SK-N-SH (cell line): ENCODE results near the gene ASIC2. TPM values are rescaled to one million over a fixed set of nuclear protein-coding genes. Genes with fewer than 3 reads are reported as not detected.

ENCODE experiments used
- CTCF ChIA-PET: fragments of 300-600, 350-600 bp; formaldehyde crosslinking; extraction: SDS; loops from one replicate; lab custom pipeline; 2021; lab: Yijun Ruan, JAX
- POLR2A ChIA-PET: fragments of 350-600 bp; sonication (Branson Sonifier 250); formaldehyde crosslinking; extraction: SDS; loops from one replicate; lab custom pipeline; 2020; ENCODE audit warnings: antibody characterized with exemption, inconsistent platforms; lab: Yijun Ruan, JAX
- DNase-seq: peaks from one replicate; pipeline ENCODE4 v3.0.0; 2012
- H2AFZ ChIP-seq: fragments of 200-600 bp; sonication (generic); 2 replicates; pipeline ENCODE4 v1.8.1; 2016; ENCODE audit warnings: antibody characterized with exemption, mild to moderate bottlenecking, low read depth
- H3F3A ChIP-seq: fragments of 200-600 bp; sonication (generic); replicated peaks from 2 replicates; pipeline ENCODE3; 2016; ENCODE audit warnings: antibody characterized with exemption, mild to moderate bottlenecking; ENCODE audit not compliant: insufficient read depth
- H3K27ac ChIP-seq, 2 experiments: fragments of 200-500 bp in 1 of 2; fragments of 200-600 bp in 1 of 2; sonication (Bioruptor generic) in 1 of 2; sonication (generic), shearing (Covaris generic) in 1 of 2; 2 replicates each; pipeline versions ENCODE4 v1.5.1 to v1.6.1; 2014 to 2016; ENCODE audit warnings: low read depth in 2 of 2, inconsistent platforms in 1 of 2, low read length in 1 of 2, mild to moderate bottlenecking in 1 of 2, mixed read lengths in 1 of 2
- H3K27me3 ChIP-seq: fragments of 200-600 bp; sonication (generic), shearing (Covaris generic); 2 replicates; pipeline ENCODE4 v1.6.1; 2016; ENCODE audit warnings: mixed run types; ENCODE audit not compliant: insufficient read depth
- H3K36me3 ChIP-seq, 2 experiments: fragments of 200-500 bp in 1 of 2; fragments of 200-600 bp in 1 of 2; sonication (Bioruptor generic) in 1 of 2; sonication (generic) in 1 of 2; replicated peaks in 1 of 2; 2 replicates each; pipeline versions ENCODE3 to v1.5.1; 2014 to 2016; ENCODE audit warnings: low read length in 1 of 2, mild to moderate bottlenecking in 1 of 2; ENCODE audit not compliant: insufficient read depth in 2 of 2, control insufficient read depth in 1 of 2
- H3K4me1 ChIP-seq, 2 experiments: fragments of 200-500 bp in 1 of 2; fragments of 200-600 bp in 1 of 2; sonication (Bioruptor generic) in 1 of 2; sonication (generic), shearing (Covaris generic) in 1 of 2; 2 replicates each; pipeline versions ENCODE4 v1.5.1 to v1.6.1; 2014 to 2016; ENCODE audit warnings: low read depth in 1 of 2, low read length in 1 of 2, mixed run types in 1 of 2; ENCODE audit not compliant: insufficient read depth in 2 of 2, control insufficient read depth in 1 of 2
- H3K4me2 ChIP-seq: fragments of 200-600 bp; sonication (generic), shearing (Covaris generic); 2 replicates; pipeline ENCODE4 v1.6.1; 2017; ENCODE audit warnings: mixed run types
- H3K4me3 ChIP-seq, 2 experiments: fragments of 200-500 bp in 1 of 2; fragments of 200-600 bp in 1 of 2; sonication (Bioruptor generic) in 1 of 2; sonication (generic), shearing (Covaris generic) in 1 of 2; 2 replicates each; pipeline versions ENCODE4 v1.5.1 to v1.8.1; 2014 to 2016; ENCODE audit warnings: low read depth in 2 of 2, inconsistent platforms in 1 of 2, low read length in 1 of 2, mild to moderate bottlenecking in 1 of 2, mixed read lengths in 1 of 2, moderate library complexity in 1 of 2
- H3K79me2 ChIP-seq: fragments of 200-600 bp; sonication (generic); 2 replicates; pipeline ENCODE4 v1.8.1; 2017; ENCODE audit warnings: mild to moderate bottlenecking; ENCODE audit not compliant: insufficient read depth
- H3K9ac ChIP-seq: fragments of 200-600 bp; sonication (generic); 2 replicates; pipeline ENCODE4 v1.6.1; 2017; ENCODE audit warnings: mixed run types
- H3K9me2 ChIP-seq: fragments of 200-600 bp; sonication (generic); 2 replicates; pipeline ENCODE4 v1.6.1; 2017; ENCODE audit warnings: mixed run types
- H3K9me3 ChIP-seq: fragments of 200-600 bp; sonication (generic); 2 replicates; pipeline ENCODE4 v1.6.1; 2017; ENCODE audit warnings: mixed run types, mild to moderate bottlenecking, moderate library complexity
- H4K20me1 ChIP-seq: fragments of 200-600 bp; sonication (generic); 2 replicates; pipeline ENCODE4 v1.6.1; 2017; ENCODE audit warnings: mild to moderate bottlenecking, mixed run types; ENCODE audit not compliant: insufficient read depth
- CHD2 ChIP-seq: fragments of 150-350 bp; IDR thresholded peaks from 2 replicates; pipeline ENCODE4 v1.6.1; 2018; ENCODE audit warnings: low read length; ENCODE audit not compliant: partially characterized antibody
- EP300 ChIP-seq, 2 experiments: IDR thresholded peaks; 2 replicates each; pipeline versions ENCODE4 v1.4.0 to v1.6.1; 2012; ENCODE audit warnings: borderline replicate concordance in 1 of 2, low read depth in 1 of 2, low read length in 1 of 2
- FOSL2 ChIP-seq: IDR thresholded peaks from 2 replicates; pipeline ENCODE4 v1.4.0; 2012; ENCODE audit warnings: low read depth, mild to moderate bottlenecking, moderate library complexity, borderline replicate concordance
- FOXJ3 ChIP-seq: sonication (generic); formaldehyde crosslinking; IDR thresholded peaks from 2 replicates; pipeline ENCODE4 v1.5.1; 2020; ENCODE audit warnings: mild to moderate bottlenecking, missing genetic modification reagents
- GATA2 ChIP-seq: sonication (generic); formaldehyde crosslinking; IDR thresholded peaks from 2 replicates; pipeline ENCODE4 v1.5.0; 2020; ENCODE audit warnings: mild to moderate bottlenecking, missing genetic modification reagents
- IRF3 ChIP-seq: fragments of 150-350 bp; IDR thresholded peaks from 2 replicates; pipeline ENCODE4 v1.6.1; 2016; ENCODE audit warnings: mild to moderate bottlenecking, low read depth, low read length
- JUND ChIP-seq: IDR thresholded peaks from 2 replicates; pipeline ENCODE4 v1.4.0; 2012
- NFIC ChIP-seq: IDR thresholded peaks from 2 replicates; pipeline ENCODE4 v1.4.0; 2012; ENCODE audit warnings: borderline replicate concordance
- NRF1 ChIP-seq: IDR thresholded peaks from 2 replicates; pipeline ENCODE4 v1.6.1; 2012; ENCODE audit warnings: low read depth, mild to moderate bottlenecking, low read length
- RAD21 ChIP-seq: IDR thresholded peaks from 2 replicates; pipeline ENCODE4 v1.6.1; 2012; ENCODE audit warnings: mild to moderate bottlenecking, low read length
- RFX5 ChIP-seq: IDR thresholded peaks from 2 replicates; pipeline ENCODE4 v1.6.1; 2012; ENCODE audit warnings: mild to moderate bottlenecking, improper control_type of control experiment, low read length
- SIN3A ChIP-seq: IDR thresholded peaks from 2 replicates; pipeline ENCODE4 v1.6.1; 2012; ENCODE audit warnings: low read depth, mild to moderate bottlenecking, low read length, moderate library complexity, borderline replicate concordance
- TEAD4 ChIP-seq: IDR thresholded peaks from 2 replicates; pipeline ENCODE4 v1.4.0; 2012; ENCODE audit warnings: mild to moderate bottlenecking, borderline replicate concordance; ENCODE audit not compliant: insufficient read depth
- USF2 ChIP-seq: fragments of 150-350 bp; IDR thresholded peaks from 2 replicates; pipeline ENCODE4 v1.6.1; 2017; ENCODE audit warnings: antibody characterized with exemption, low read length, low read depth, borderline replicate concordance
- ZBTB33 ChIP-seq: IDR thresholded peaks from 2 replicates; pipeline ENCODE4 v1.4.0; 2012; ENCODE audit warnings: low read depth, borderline replicate concordance
- WGBS: methylation state at CpG from one replicate; pipeline ENCODE4 v1.1.6; 2017; ENCODE audit warnings: low lambda C conversion rate; 5-methylcytosine and 5-hydroxymethylcytosine counted together
- polyA plus RNA-seq, 3 experiments: library from polyadenylated mRNA; depleted of rRNA; stranded (reverse); fragments of >200 nt; gene quantifications; 2 replicates each; pipeline ENCODE4 v1.2.3, GENCODE V29; 2012
- TF ChIP-seq, protein P1 (sequence below): IDR thresholded peaks from 2 replicates; pipeline ENCODE4 v1.6.1; 2012; ENCODE audit warnings: mild to moderate bottlenecking, low read depth, low read length, moderate library complexity
- TF ChIP-seq, protein P2 (sequence below): IDR thresholded peaks from 2 replicates; pipeline ENCODE4; 2012
- TF ChIP-seq, protein P3 (sequence below): IDR thresholded peaks from 2 replicates; pipeline ENCODE4 v1.4.0; 2012; ENCODE audit warnings: low read depth

Gene ASIC2
- polyA plus RNA-seq, 1 of the 3 experiments (the other 2 are of a cell fraction), result 0.08 TPM

- Histone ChIP-seq H3K4me3 (no peak overlapping the region), H3K4me2 (no peak overlapping the region), H3K4me1 (peaks cover 5 to 10% of the 10 kb centered on the region in 2 experiments; a peak in 2 of 4 replicates), H3K27me3 (no peaks in the 10 kb centered on the region), H3K36me3 (no peaks in the 10 kb centered on the region), H3K27ac (no peak overlapping the region), H4K20me1 (no peaks in the 10 kb centered on the region), H2AFZ (no peak overlapping the region), H3K79me2 (no peaks in the 10 kb centered on the region), H3K9me2 (no peaks in the 10 kb centered on the region), H3K9me3 (no peaks in the 10 kb centered on the region), H3F3A (no peaks in the 10 kb centered on the region), H3K9ac (no peak overlapping the region)
- WGBS, result 56% methylated on average over 8 of the region's 9 CpGs
- POLR2A ChIA-PET, result no interaction called here
- no peak for DNase-seq
- CTCF ChIA-PET, result interaction anchor here (1.0 to 8.3 kb wide), 2 partner anchors 17 to 20 kb away, joined by 3 to 48 read pairs; no protein-coding TSS in a partner anchor
- TF ChIP-seq TEAD4, result no peak
- no peak for TF ChIP-seq CHD2
- no peak for TF ChIP-seq EP300 (IDR thresholded peaks at IDR 0.05; ENCODE audit: borderline replicate concordance in 1 of 2, low read depth in 1 of 2, low read length in 1 of 2)
- TF ChIP-seq NFIC, result no peak
- TF ChIP-seq IRF3, result no peak
- no peak for TF ChIP-seq SIN3A
- TF ChIP-seq FOXJ3 (CRISPR knock-in tag), result no peak
- no peak for TF ChIP-seq RFX5
- no peak for TF ChIP-seq USF2
- no peak for TF ChIP-seq JUND
- no peak for TF ChIP-seq GATA2 (CRISPR knock-in tag)
- TF ChIP-seq, protein P1, sequence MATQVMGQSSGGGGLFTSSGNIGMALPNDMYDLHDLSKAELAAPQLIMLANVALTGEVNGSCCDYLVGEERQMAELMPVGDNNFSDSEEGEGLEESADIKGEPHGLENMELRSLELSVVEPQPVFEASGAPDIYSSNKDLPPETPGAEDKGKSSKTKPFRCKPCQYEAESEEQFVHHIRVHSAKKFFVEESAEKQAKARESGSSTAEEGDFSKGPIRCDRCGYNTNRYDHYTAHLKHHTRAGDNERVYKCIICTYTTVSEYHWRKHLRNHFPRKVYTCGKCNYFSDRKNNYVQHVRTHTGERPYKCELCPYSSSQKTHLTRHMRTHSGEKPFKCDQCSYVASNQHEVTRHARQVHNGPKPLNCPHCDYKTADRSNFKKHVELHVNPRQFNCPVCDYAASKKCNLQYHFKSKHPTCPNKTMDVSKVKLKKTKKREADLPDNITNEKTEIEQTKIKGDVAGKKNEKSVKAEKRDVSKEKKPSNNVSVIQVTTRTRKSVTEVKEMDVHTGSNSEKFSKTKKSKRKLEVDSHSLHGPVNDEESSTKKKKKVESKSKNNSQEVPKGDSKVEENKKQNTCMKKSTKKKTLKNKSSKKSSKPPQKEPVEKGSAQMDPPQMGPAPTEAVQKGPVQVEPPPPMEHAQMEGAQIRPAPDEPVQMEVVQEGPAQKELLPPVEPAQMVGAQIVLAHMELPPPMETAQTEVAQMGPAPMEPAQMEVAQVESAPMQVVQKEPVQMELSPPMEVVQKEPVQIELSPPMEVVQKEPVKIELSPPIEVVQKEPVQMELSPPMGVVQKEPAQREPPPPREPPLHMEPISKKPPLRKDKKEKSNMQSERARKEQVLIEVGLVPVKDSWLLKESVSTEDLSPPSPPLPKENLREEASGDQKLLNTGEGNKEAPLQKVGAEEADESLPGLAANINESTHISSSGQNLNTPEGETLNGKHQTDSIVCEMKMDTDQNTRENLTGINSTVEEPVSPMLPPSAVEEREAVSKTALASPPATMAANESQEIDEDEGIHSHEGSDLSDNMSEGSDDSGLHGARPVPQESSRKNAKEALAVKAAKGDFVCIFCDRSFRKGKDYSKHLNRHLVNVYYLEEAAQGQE, result no peak
- TF ChIP-seq, protein P2, sequence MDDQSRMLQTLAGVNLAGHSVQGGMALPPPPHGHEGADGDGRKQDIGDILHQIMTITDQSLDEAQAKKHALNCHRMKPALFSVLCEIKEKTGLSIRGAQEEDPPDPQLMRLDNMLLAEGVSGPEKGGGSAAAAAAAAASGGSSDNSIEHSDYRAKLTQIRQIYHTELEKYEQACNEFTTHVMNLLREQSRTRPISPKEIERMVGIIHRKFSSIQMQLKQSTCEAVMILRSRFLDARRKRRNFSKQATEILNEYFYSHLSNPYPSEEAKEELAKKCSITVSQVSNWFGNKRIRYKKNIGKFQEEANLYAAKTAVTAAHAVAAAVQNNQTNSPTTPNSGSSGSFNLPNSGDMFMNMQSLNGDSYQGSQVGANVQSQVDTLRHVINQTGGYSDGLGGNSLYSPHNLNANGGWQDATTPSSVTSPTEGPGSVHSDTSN, result no peak
- no peak for TF ChIP-seq ZBTB33
- TF ChIP-seq FOSL2, result no peak
- TF ChIP-seq, protein P3, sequence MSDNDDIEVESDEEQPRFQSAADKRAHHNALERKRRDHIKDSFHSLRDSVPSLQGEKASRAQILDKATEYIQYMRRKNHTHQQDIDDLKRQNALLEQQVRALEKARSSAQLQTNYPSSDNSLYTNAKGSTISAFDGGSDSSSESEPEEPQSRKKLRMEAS, result no peak
- TF ChIP-seq NRF1, result no peak
- TF ChIP-seq RAD21, result no peak
Measured at GRCh38 chr17:33015716-33016346, 277.3 kb downstream of the ASIC2 start.
